NCI-H2107 treated with DMSO at 0.1 percent for 48 hours (cell line): ENCODE data around the gene HS1BP3.
A peak's percentile ranks its signal among the peaks of the same experiment; 100 is the strongest.

Source experiments
- DNase-seq: peaks from one replicate; lab custom pipeline; 2025; ENCODE audit not compliant: unreplicated experiment; lab: John Stamatoyannopoulos, UW

The HS1BP3 gene

DNA sequence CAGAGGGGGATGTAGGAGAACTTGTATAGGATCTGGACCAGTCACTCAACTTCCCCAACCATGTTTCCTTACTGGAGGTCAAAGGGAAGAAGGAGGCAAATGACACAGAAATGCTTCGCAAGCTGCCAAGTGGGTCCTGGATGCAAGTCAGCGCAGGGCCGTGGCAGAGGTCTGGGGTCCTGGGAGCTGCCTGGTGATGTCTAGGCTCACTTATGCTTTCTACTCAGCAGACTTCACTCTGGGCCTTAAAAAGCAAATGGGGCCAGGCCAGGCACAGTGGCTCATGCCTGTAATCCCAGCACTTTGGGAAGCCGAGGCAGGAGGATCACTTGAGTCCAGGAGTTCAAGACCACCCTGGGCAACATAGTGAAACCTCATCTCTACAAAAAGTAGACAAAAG lies 19.9 kb downstream of the HS1BP3 start:
- no peak for DNase-seq

GRCh38 chr2:20629581-20630171 lies 21.2 kb downstream of the HS1BP3 start:
- no peak for DNase-seq

DNA sequence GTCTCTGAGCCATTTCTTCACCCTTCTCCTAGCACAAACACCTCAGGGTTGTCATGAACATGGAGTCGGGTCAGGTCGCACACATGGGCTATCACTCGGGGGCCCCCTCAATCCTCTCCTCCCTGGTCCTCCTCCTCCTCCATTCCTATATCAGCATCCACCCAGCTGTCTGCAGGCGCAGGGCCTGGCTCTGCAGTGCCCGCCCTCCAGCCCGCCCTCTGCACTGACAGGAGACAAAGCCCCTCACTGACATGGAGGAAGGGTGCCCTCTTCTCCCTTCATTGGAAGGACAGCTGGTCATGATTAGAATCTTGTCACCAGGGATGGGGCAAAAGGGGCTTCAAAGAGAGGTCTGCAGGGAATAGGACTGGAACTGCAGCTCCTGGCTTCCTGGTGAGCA lies 21.7 kb downstream of the HS1BP3 start:
- no peak for DNase-seq

GRCh38 chr2:20627712-20628380 lies 23.1 kb downstream of the HS1BP3 start:
- DNase-seq = no peak

DNA sequence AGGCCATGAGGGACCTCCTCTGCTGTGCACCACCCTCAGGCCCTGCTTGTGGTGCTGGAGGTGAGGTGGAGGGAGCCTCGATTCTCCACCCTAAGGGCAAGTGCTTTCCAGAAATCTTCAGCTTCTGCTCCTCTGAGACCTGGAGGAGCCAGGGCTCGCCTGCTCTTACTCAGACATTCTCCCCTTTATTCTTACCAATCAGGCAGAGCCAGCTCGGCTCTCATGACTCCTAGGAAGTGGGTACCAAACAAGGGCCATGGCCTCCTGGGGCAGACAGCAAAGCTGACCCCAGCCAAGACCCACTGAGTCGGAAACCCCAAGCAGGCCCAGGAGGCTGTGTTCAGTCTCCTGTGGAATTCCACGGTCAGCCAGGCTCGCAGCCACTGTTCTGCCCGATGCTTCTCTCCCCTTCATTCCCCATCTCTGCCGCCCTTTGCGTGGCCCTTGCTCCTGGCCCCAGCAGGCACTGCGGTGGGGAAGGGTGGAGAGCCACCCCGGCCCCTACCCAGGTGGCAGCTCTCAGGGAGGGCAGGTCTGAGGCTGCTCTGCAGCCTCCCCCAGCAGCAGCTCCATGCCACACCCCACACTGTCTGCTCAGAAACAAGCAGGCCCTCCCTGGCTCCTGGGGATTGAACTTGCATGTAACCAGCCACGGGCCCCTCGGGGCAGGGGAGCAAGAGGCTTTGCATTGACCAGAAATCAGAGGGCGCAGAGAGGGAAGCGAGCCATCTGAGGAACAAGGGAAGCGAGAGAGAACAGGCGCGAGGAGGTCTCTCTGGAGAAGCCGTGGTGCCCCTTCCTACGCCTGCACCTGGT lies 24.0 kb downstream of the HS1BP3 start:
- no peak for DNase-seq

DNA sequence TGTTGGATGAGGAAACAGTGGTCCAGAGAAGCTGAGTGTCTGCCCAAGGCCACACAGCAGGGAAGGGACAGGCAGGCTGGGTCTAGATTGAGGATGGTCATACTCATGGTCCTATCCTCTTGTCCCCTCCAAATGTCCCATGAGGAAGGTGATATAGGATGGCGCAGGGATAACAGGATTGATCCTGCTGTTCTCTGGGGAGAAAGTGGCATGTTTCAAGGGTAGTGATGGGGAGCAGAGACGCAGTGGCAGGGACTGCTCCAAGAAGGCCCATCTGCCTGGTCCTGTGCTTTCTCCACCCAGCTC lies 24.6 kb downstream of the HS1BP3 start:
- DNase-seq = no peak

GRCh38 chr2:20625491-20626391 lies 25.2 kb downstream of the HS1BP3 start:
- DNase-seq = peak; percentile 31

- no peak for DNase-seq
These were observed 25.9 kb downstream of the HS1BP3 start for GRCh38 chr2:20624884-20625485.

DNA sequence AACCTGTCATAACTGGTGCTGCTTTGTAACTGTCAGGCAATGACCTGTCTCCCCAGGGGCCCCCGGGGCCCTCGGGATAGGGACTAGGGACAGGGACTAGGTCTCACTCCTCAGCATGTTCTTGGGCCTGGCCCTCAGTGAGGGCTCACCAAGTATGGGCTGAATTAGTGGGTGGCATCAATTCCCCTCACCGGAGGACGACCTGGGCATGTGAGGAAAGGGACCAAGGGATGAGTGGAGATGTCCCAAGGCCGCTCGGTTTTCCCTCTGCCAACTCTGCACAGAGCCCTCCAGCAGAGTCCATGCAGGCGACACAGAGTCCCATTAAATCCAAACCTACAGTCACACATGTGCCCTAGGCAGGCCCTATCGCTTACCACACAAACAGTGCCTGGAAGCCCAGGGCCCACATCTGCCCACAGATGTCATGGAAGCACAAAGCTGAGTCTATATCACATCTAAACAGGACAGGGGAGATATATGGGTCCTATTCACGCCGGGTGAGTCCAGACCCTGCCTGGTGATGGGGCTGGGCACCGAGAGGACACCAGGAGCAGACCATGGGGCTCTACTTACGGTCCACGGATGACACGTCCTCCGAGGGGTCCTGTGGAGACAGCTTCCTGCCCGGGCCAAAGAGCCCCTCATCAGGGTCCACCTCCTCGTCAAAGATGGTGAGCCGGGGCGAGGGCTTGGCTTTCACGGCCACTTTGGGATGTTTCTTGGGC lies 26.6 kb downstream of the HS1BP3 start:
- DNase-seq = no peak

DNA sequence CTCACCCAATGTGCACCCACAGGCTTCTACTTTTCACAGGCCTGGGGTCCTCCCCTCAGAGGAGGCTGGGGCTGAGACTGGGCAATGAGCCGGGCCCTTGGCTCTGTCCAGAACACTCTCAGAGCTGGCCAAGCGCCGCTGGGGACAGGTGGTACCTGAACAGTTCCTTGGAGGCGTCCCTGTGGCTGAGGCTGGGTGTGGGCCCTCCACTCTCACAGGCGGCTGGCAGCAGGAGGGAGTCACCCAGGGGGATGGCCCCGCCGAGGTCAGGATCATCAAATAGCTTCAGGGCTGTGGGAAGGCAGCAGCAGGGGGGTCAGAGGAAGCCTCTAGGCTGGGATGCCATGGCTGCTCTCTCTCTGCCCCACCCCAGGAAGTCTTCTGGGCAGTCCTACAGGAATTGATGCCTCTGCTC lies 27.1 kb downstream of the HS1BP3 start:
- no peak for DNase-seq

GRCh38 chr2:20623241-20623640 lies 27.7 kb downstream of the HS1BP3 start:
- DNase-seq = no peak

GRCh38 chr2:20622731-20623130 lies 28.2 kb downstream of the HS1BP3 start:
- no peak for DNase-seq

DNA sequence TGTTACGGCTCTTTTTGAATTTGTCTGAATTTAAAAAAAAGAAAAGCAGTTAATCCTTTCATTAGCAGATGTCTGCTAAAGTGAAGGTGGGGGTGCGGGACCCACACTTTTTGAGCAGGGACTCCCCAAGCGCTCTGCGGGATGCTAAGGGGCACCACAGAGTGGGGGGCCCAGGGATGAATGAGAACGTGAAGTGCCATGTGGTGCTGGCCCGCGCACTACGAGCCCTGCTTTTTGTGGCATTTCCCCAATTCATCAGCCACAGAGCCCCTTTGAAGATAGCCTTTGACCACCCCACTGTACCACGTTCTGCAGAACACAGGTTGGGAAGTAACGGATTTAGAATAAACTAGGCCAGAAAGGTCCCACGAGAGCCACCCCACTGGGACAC lies 28.6 kb downstream of the HS1BP3 start:
- DNase-seq = no peak

DNA sequence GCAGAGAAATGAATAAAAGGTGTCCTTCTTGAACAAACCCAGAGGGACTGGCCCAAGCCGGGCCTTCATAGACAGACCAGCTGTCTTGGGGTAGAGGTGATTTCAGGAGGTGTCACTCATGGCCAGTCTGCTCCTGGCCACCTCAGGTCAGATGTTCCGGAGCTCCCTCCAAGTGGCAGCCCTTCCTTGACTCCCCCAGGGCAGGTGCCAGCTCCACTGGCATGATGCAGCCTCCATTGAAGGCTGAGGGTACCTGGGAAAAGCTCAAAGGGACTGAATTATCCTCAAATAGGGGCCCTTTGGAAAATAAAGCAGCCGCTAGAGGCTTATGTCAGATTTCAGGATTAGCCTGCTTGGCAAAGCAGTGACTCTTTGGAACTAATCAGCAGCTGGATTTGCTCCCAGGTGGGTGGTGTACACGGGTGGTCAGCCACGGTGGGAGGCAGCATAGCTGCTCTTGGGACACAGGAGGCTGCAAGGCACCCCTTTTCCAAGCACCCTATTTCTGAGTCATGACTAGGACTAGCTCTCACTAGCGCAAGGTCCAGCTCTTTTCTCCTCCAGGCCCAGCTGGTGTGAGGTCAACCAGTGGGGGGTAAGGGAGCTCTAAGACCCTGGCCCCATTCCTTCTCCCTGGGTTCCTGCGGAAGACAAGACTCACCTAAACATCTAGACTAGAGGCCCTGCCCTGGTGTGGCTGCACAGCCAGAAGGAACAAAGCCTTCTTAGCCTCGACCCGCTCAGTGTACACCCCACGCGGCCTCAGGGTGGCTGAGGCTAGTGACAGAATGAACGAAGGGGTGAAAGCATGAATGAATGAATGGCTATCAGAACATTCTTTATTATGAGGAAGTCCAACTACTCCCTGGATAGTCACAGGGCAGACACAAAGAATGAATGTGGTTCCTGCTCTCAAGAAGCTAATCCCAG lies 29.3 kb downstream of the HS1BP3 start:
- DNase-seq = no peak

GRCh38 chr2:20620696-20621365 lies 30.1 kb downstream of the HS1BP3 start:
- no peak for DNase-seq

DNA sequence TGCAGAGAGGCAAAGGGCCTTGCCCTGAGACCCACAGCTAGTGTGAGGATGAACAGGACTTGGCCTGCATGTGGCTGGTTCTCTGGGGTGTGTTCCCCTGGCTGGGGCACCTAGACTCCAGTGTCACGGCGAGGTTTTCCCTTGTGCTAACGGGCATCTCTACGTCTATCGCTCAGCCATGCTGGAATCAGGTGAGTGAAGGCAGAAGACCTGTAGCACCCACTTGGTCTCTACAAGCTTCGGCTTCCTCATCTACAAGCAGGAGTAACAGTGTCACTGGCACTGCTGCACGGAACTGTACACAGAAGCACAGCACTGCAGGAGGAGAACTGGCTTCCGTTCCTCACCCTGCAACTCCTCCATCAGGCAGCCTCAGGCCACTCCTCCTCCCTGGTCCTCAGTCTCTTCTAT lies 30.6 kb downstream of the HS1BP3 start:
- no peak for DNase-seq

DNA sequence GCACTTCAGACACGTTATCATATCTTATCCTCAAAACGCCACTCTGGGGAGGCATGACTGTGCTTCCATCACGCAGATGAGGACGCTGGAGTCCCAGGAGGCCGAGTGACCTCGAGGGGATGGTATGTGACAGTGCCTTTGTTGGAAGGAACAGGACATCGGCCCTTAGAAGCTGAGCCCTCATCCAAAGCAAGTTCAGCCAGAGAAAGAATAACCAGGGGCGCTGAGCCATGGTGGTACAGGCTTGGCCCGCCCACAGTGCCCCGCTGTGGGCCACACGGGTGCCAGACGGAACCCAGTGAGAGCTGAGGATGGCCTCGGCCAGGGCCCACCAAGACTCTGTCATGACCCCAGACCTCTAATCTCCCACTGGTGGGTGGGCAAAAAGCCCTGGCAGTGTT lies 31.3 kb downstream of the HS1BP3 start:
- no peak for DNase-seq

GRCh38 chr2:20618886-20619521 lies 31.9 kb downstream of the HS1BP3 start:
- no peak for DNase-seq
